BE2C (cell line): ENCODE results near the gene ABHD12.

Experiments used
- DNase-seq: peaks from one replicate; pipeline ENCODE4 v3.0.0-alpha.2; 2020
- H3K27me3 ChIP-seq: fragments of 250-450 bp; sonication (Bioruptor Pico); 2 replicates; pipeline ENCODE4 v1.5.1; 2020; ENCODE audit warnings: mild to moderate bottlenecking
- H3K36me3 ChIP-seq: fragments of 250-450 bp; sonication (Bioruptor Pico); 2 replicates; pipeline ENCODE4 v1.5.1; 2020; ENCODE audit warnings: mild to moderate bottlenecking
- H3K4me1 ChIP-seq: fragments of 250-450 bp; sonication (Bioruptor Pico); 2 replicates; pipeline ENCODE4 v1.5.1; 2020
- H3K4me3 ChIP-seq: 2 replicates; pipeline ENCODE4 v1.5.1; 2011; ENCODE audit warnings: low read depth, low read length
- H3K9me3 ChIP-seq: fragments of 250-450 bp; sonication (Bioruptor Pico); 2 replicates; pipeline ENCODE4 v1.5.1; 2020
- TF ChIP-seq, protein P1 (sequence below): IDR thresholded peaks from 2 replicates; pipeline ENCODE4 v1.5.1; 2012; ENCODE audit warnings: mild to moderate bottlenecking, low read depth, low read length

ABHD12 gene

DNA sequence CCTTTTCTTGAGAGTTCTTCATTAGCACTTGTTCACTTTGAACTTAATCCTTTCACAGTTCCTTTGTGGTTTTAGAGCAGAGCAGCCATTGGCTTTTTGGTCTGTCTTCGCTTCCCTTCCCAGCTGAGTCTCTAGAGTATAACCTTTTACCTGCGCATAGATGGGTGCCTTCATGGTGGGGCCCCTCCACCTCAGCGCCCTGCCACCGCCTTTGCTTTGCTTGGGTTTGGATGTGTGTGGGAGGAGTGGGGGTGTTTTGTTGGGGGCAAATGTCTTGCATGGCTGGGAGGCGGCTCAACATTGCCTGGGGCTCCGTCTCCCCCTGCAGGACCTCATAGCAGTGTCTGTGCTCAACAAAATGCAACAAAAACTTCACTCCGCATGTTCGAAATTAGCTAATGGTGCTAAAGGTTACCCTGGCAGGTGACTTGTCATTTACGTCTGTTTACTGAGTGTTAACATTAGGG lies 130.8 kb downstream of the ABHD12 start:
- no peaks in the 10 kb centered on the region for H3K9me3 ChIP-seq
- peaks cover 11% of the 10 kb centered on the region for H3K4me1 ChIP-seq
- TF ChIP-seq, protein P1, sequence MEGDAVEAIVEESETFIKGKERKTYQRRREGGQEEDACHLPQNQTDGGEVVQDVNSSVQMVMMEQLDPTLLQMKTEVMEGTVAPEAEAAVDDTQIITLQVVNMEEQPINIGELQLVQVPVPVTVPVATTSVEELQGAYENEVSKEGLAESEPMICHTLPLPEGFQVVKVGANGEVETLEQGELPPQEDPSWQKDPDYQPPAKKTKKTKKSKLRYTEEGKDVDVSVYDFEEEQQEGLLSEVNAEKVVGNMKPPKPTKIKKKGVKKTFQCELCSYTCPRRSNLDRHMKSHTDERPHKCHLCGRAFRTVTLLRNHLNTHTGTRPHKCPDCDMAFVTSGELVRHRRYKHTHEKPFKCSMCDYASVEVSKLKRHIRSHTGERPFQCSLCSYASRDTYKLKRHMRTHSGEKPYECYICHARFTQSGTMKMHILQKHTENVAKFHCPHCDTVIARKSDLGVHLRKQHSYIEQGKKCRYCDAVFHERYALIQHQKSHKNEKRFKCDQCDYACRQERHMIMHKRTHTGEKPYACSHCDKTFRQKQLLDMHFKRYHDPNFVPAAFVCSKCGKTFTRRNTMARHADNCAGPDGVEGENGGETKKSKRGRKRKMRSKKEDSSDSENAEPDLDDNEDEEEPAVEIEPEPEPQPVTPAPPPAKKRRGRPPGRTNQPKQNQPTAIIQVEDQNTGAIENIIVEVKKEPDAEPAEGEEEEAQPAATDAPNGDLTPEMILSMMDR, result no peak
- peaks cover 25% of the 10 kb centered on the region for H3K36me3 ChIP-seq
- no peak for DNase-seq
- H3K27me3 ChIP-seq, result no peaks in the 10 kb centered on the region
- H3K4me3 ChIP-seq, result no peak overlapping the region

DNA sequence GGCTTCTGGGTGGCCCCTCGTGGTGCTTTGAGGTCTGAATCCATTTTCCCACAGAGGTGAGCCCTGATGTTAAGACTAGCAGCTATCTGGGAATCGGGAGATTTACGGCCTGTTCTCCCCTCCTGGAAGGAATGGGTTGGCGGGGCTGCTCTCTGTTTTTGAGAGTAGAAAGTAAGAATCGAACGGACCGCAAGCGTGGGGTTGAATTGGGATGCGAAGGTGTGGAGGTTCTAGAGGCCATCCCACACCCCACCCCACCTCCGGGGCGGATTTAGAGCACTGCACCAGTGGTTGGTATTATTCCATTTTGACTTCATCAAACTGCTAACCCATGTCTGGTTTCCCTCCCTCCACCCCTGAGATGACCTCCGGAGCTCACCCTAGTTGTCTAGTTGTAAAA lies 131.3 kb downstream of the ABHD12 start:
- Histone ChIP-seq H3K36me3 (peaks cover 25% of the 10 kb centered on the region), H3K9me3 (no peaks in the 10 kb centered on the region), H3K27me3 (no peaks in the 10 kb centered on the region), H3K4me3 (no peak overlapping the region), H3K4me1 (peaks cover 12% of the 10 kb centered on the region)
- no peak for DNase-seq
- TF ChIP-seq, protein P1, result no peak

DNA sequence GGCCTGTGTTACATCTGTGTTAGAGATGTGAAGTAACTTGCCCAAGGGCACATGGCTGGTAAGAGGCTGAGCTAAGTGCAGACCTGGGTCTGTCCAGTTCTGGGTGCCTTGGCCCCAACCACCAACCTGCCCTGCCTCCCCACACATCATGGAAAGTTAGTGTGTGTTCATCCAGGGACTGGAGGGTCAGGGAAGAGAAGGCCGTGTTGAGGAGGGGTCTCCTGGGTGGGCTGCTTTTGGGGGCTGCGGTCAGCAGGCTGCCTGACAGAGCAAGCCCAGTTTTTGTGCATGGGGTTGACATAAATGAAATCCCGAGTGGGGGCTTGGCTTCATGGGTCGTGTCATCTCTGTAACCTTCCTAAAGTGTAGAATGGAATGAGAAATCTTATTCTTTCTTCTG lies 131.8 kb downstream of the ABHD12 start:
- Histone ChIP-seq H3K4me1 (peaks cover 13% of the 10 kb centered on the region), H3K9me3 (no peaks in the 10 kb centered on the region), H3K27me3 (no peaks in the 10 kb centered on the region), H3K36me3 (peaks cover 25% of the 10 kb centered on the region), H3K4me3 (no peak overlapping the region)
- TF ChIP-seq, protein P1, result no peak
- no peak for DNase-seq

GRCh38 chr20:25258476-25258805 lies 132.2 kb downstream of the ABHD12 start:
- TF ChIP-seq, protein P1, result no peak
- DNase-seq, result no peak
- H3K4me3 ChIP-seq, result no peak overlapping the region
- no peaks in the 10 kb centered on the region for H3K27me3 ChIP-seq
- H3K36me3 ChIP-seq, result peaks cover 25% of the 10 kb centered on the region
- no peaks in the 10 kb centered on the region for H3K9me3 ChIP-seq
- peaks cover 16% of the 10 kb centered on the region for H3K4me1 ChIP-seq

- no peak overlapping the region for H3K4me3 ChIP-seq
- DNase-seq, result no peak
- H3K9me3 ChIP-seq, result no peaks in the 10 kb centered on the region
- no peaks in the 10 kb centered on the region for H3K27me3 ChIP-seq
- peaks cover 28% of the 10 kb centered on the region for H3K36me3 ChIP-seq
- H3K4me1 ChIP-seq, result peaks cover 21% of the 10 kb centered on the region
- TF ChIP-seq, protein P1, result no peak
Observed at GRCh38 chr20:25257756-25258475, 132.7 kb downstream of the ABHD12 start.

GRCh38 chr20:25257130-25257529 lies 133.5 kb downstream of the ABHD12 start:
- no peaks in the 10 kb centered on the region for H3K9me3 ChIP-seq
- no peaks in the 10 kb centered on the region for H3K27me3 ChIP-seq
- H3K36me3 ChIP-seq, result peaks cover 28% of the 10 kb centered on the region
- no peak overlapping the region for H3K4me3 ChIP-seq
- TF ChIP-seq, protein P1, result no peak
- no peak for DNase-seq
- H3K4me1 ChIP-seq, result peaks cover 29% of the 10 kb centered on the region
